B cell (primary cell): ENCODE data around the gene LAG3. TPM values are rescaled to one million over a fixed set of nuclear protein-coding genes. Genes with fewer than 3 reads are reported as not detected.

Experiments used
- ATAC-seq: fragments of 200-7000 bp; cut with Tn5 transposase; one replicate; pipeline ENCODE4 v1.10.0; 2021; ENCODE audit warnings: low read depth, mild to moderate bottlenecking, moderate number of reproducible peaks, moderate library complexity
- CTCF ChIA-PET: fragments of 350-600 bp; sonication (Branson Sonifier 250); formaldehyde crosslinking; loops from one replicate; lab custom pipeline; 2021; ENCODE audit warnings: antibody characterized with exemption, inconsistent platforms; lab: Charles Lee
- POLR2A ChIA-PET: fragments of 350-600 bp; sonication (Branson Sonifier 250); formaldehyde crosslinking; loops from one replicate; lab custom pipeline; 2021; ENCODE audit warnings: antibody characterized with exemption; lab: Charles Lee
- DNase-seq: peaks from one replicate; pipeline ENCODE4 v3.0.0; 2013
- H2AFZ ChIP-seq: 2 replicates; pipeline ENCODE4 v1.6.1; 2012; ENCODE audit warnings: mild to moderate bottlenecking, low read depth, low read length; ENCODE audit not compliant: insufficient read depth, poor library complexity, severe bottlenecking
- H3K27ac ChIP-seq, 2 donors: 1 replicate in 1 of 2; 2 replicates in 1 of 2; pipeline ENCODE4 v1.5.1; 2012 to 2013; ENCODE audit warnings: low read length in 2 of 2, mild to moderate bottlenecking in 2 of 2, moderate library complexity in 1 of 2
- H3K27me3 ChIP-seq, 4 experiments: fragments of 200-600 bp in 1 of 4; sonication (generic) in 1 of 4; replicated peaks in 1 of 4; 1 replicate in 2 of 4; 2 replicates in 2 of 4; pipeline versions ENCODE4 v1.6.1 to v1.7.0; 2013 to 2016; ENCODE audit warnings: low read length in 3 of 4, mild to moderate bottlenecking in 2 of 4, mixed read lengths in 1 of 4, moderate library complexity in 1 of 4; ENCODE audit not compliant: insufficient read depth in 4 of 4, control insufficient read depth in 3 of 4; ENCODE audit errors: control extremely low read depth in 1 of 4
- H3K36me3 ChIP-seq, 2 experiments: replicated peaks in 1 of 2; 1 replicate in 1 of 2; 2 replicates in 1 of 2; pipeline versions ENCODE4 v1.6.1 to v1.7.1; 2013; ENCODE audit warnings: low read length in 1 of 2; ENCODE audit not compliant: insufficient read depth in 2 of 2, control insufficient read depth in 1 of 2; ENCODE audit errors: control extremely low read depth in 1 of 2, extremely low read depth in 1 of 2
- H3K4me1 ChIP-seq, 2 donors: fragments of 200-600 bp in 1 of 2; sonication (generic) in 1 of 2; 1 replicate in 1 of 2; 2 replicates in 1 of 2; pipeline versions ENCODE4 v1.5.1 to v1.6.1; 2013 to 2017; ENCODE audit warnings: low read length in 2 of 2; ENCODE audit not compliant: control insufficient read depth in 2 of 2, insufficient read depth in 2 of 2
- H3K4me2 ChIP-seq: replicated peaks from 2 replicates; pipeline ENCODE3; 2012; ENCODE audit warnings: mild to moderate bottlenecking, low read depth, low read length; ENCODE audit not compliant: poor library complexity, severe bottlenecking
- H3K4me3 ChIP-seq, 5 experiments: fragments of 200-600 bp in 1 of 5; sonication (generic) in 1 of 5; 1 replicate in 3 of 5; 2 replicates in 2 of 5; pipeline versions ENCODE4 v1.5.1 to v1.7.0; 2011 to 2016; ENCODE audit warnings: low read length in 4 of 5, mild to moderate bottlenecking in 4 of 5, low read depth in 2 of 5, control low read depth in 1 of 5, moderate library complexity in 1 of 5; ENCODE audit not compliant: insufficient read depth in 1 of 5; ENCODE audit errors: control extremely low read depth in 1 of 5, extremely low read depth in 1 of 5
- H3K79me2 ChIP-seq: fragments of 200-600 bp; sonication (generic); one replicate; pipeline ENCODE4 v1.6.0; 2016; ENCODE audit warnings: low read length; ENCODE audit not compliant: control insufficient read depth, insufficient read depth
- H3K9ac ChIP-seq: fragments of 200-600 bp; sonication (generic); 2 replicates; pipeline ENCODE4 v1.6.1; 2017; ENCODE audit warnings: mild to moderate bottlenecking, low read length, moderate library complexity
- H3K9me3 ChIP-seq, 3 donors: one replicate each; pipeline versions ENCODE4 v1.6.1 to v1.7.1; 2013; ENCODE audit warnings: low read length in 2 of 3; ENCODE audit not compliant: control insufficient read depth in 2 of 3, insufficient read depth in 1 of 3; ENCODE audit errors: control extremely low read depth in 1 of 3
- H4K20me1 ChIP-seq: 2 replicates; pipeline ENCODE4 v1.6.0; 2012; ENCODE audit warnings: mild to moderate bottlenecking, low read length; ENCODE audit not compliant: insufficient read depth, control insufficient read depth, poor library complexity, severe bottlenecking
- H3K27ac Mint-ChIP-seq: one replicate; pipeline ENCODE4 v1.8.0; 2021; ENCODE audit warnings: mixed read lengths
- H3K27me3 Mint-ChIP-seq: one replicate; pipeline ENCODE4 v1.8.0; 2021; ENCODE audit warnings: mixed read lengths
- H3K4me1 Mint-ChIP-seq: one replicate; pipeline ENCODE4 v1.8.0; 2021; ENCODE audit warnings: mixed read lengths
- H3K4me3 Mint-ChIP-seq: one replicate; pipeline ENCODE4 v1.8.0; 2021; ENCODE audit warnings: mixed read lengths
- H3K9me3 Mint-ChIP-seq: one replicate; pipeline ENCODE4 v1.8.0; 2022; ENCODE audit warnings: mixed read lengths; ENCODE audit not compliant: insufficient read depth
- CTCF ChIP-seq: fragments of 200-600 bp; IDR thresholded peaks from one replicate; pipeline ENCODE4 v1.8.0; 2022; ENCODE audit warnings: antibody characterized with exemption, mild to moderate bottlenecking
- EZH2 ChIP-seq: IDR thresholded peaks from 2 replicates; pipeline ENCODE4 v1.6.1; 2012; ENCODE audit warnings: borderline replicate concordance, low read depth, mild to moderate bottlenecking, moderate library complexity, low read length; ENCODE audit not compliant: insufficient read depth, poor library complexity, severe bottlenecking
- WGBS: methylation state at CpG from one replicate; pipeline ENCODE4 v1.1.5; 2013; ENCODE audit warnings: missing lambda C conversion rate; ENCODE audit not compliant: insufficient coverage; 5-methylcytosine and 5-hydroxymethylcytosine counted together
- intact Hi-C: fragments of 100-400 bp; cut with micrococcal nuclease; formaldehyde crosslinking; loops from one replicate; pipeline ENCODE4 v1.10.0; 2022
- polyA plus RNA-seq: library from polyadenylated mRNA; depleted of rRNA; stranded (reverse); fragments of >200 nt; gene quantifications from 2 replicates; pipeline ENCODE4 v1.2.3, GENCODE V29; 2012
- total RNA-seq, 2 donors: library from RNA; stranded (reverse); fragments of 120-200 nt in 1 of 2; gene quantifications; 1 replicate in 1 of 2; 2 replicates in 1 of 2; pipeline versions ENCODE4 v1.2.3 to v1.2.4, GENCODE V29; 2013 to 2022

The LAG3 gene
- total and polyA plus RNA-seq, 2 donors (not counting 1 experiment from before 2014, with no cell fraction given): not detected

- Mint-ChIP-seq H3K9me3 (no peaks in the 10 kb centered on the region), H3K27ac (no peak overlapping the region), H3K27me3 (peaks cover 67% of the 10 kb centered on the region), H3K4me1 (peaks cover 24% of the 10 kb centered on the region), H3K4me3 (no peak overlapping the region)
- DNase-seq: no peak
- intact Hi-C loops: no loop called here
- WGBS: 49% methylated on average over 4 of the region's 12 CpGs
- no peak overlapping the region for H3K9ac ChIP-seq
- H3K4me3 ChIP-seq: no peak overlapping the region
- CTCF ChIA-PET: interaction anchor here (0.6 to 2.2 kb wide), 3 partner anchors 15 to 37 kb away, joined by 3 to 7 read pairs (median 3); no protein-coding TSS in a partner anchor
- no peak overlapping the region for H2AFZ ChIP-seq
- peaks cover 0 to 89% (median 48%) of the 10 kb centered on the region in 4 experiments for H3K27me3 ChIP-seq
- H4K20me1 ChIP-seq: no peaks in the 10 kb centered on the region
- no peak for ATAC-seq
- H3K4me1 ChIP-seq: peaks cover 27 to 44% of the 10 kb centered on the region in 2 donors
- TF ChIP-seq EZH2: no peak
- H3K79me2 ChIP-seq: no peaks in the 10 kb centered on the region
- no peaks in the 10 kb centered on the region for H3K36me3 ChIP-seq
- POLR2A ChIA-PET: interaction anchor here (0.5 to 0.6 kb wide), 3 partner anchors 164 to 342 kb away, joined by 3 to 8 read pairs (median 6); no protein-coding TSS in a partner anchor
- H3K4me2 ChIP-seq: peak overlapping the region; percentile 46
- H3K27ac ChIP-seq: no peak overlapping the region
- H3K9me3 ChIP-seq: peaks cover 0 to 21% (median 0%) of the 10 kb centered on the region in 3 donors
These were observed 600 bp upstream of the LAG3 start for GRCh38 chr12:6771509-6772330.

DNA sequence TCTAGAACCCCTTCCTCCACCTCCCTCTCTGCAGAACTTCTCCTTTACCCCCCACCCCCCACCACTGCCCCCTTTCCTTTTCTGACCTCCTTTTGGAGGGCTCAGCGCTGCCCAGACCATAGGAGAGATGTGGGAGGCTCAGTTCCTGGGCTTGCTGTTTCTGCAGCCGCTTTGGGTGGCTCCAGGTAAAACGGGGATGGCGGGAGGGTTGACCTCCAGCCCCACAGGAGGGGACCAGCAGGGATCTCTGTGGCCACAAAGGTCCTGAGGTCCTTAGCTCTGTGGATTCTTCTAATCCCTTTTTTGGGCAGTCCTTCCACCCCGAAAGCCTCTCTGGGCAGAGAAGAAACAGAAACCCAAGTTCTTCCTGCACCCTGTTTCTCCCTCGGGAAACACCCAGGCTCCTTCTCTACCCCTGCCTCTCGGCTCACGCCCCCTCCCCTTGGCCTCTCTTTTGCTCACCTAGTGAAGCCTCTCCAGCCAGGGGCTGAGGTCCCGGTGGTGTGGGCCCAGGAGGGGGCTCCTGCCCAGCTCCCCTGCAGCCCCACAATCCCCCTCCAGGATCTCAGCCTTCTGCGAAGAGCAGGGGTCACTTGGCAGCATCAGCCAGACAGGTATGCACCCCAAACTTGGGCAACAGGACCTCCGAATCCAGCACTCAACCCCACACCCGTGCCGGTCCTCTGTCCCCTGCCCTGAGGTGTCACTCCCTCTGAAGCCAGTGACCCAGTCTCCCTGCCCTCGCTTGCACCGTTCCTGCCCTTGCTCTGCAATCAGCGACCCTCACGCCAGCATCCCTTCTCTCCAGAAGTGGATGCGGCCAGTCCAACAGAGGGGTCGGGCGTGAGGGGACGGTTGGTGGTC is 638 bp downstream of the LAG3 start:
- H3K4me1 Mint-ChIP-seq: peaks cover 13% of the 10 kb centered on the region
- intact Hi-C loops: no loop called here
- peaks cover 64% of the 10 kb centered on the region for H3K27me3 Mint-ChIP-seq
- 63% methylated on average over 20 of the region's 21 CpGs for WGBS
- ATAC-seq (no peak), DNase-seq (no peak)
- no peak overlapping the region for H3K4me3 Mint-ChIP-seq
- ChIA-PET POLR2A (no interaction called here), CTCF (interaction anchor here (1.3 to 2.5 kb wide), 3 partner anchors 7 to 20 kb away, joined by 4 to 10 read pairs (median 7); partner anchors contain the start of gene MLF2)
- H3K27ac Mint-ChIP-seq: no peak overlapping the region
- Histone ChIP-seq H3K9ac (no peak overlapping the region), H3K27ac (no peak overlapping the region), H3K79me2 (no peaks in the 10 kb centered on the region), H3K4me3 (peak overlapping the region in 1 of 5 experiments; percentile 20), H3K27me3 (peaks cover 0 to 86% (median 46%) of the 10 kb centered on the region in 4 experiments), H3K4me1 (peaks cover 19 to 35% of the 10 kb centered on the region in 2 donors), H2AFZ (no peak overlapping the region), H3K9me3 (peaks cover 0 to 17% (median 0%) of the 10 kb centered on the region in 3 donors), H3K4me2 (peak overlapping the region; percentile 46), H3K36me3 (no peaks in the 10 kb centered on the region), H4K20me1 (no peaks in the 10 kb centered on the region)
- H3K9me3 Mint-ChIP-seq: no peaks in the 10 kb centered on the region
- TF ChIP-seq EZH2 (no peak), CTCF (no peak)
